ENCODE measurements around the gene FGFR3.

The FGFR3 gene

GRCh38 chr4:1770791-1771231, 22.3 kb upstream of the FGFR3 start:
- DNase-seq: no peak

DNA sequence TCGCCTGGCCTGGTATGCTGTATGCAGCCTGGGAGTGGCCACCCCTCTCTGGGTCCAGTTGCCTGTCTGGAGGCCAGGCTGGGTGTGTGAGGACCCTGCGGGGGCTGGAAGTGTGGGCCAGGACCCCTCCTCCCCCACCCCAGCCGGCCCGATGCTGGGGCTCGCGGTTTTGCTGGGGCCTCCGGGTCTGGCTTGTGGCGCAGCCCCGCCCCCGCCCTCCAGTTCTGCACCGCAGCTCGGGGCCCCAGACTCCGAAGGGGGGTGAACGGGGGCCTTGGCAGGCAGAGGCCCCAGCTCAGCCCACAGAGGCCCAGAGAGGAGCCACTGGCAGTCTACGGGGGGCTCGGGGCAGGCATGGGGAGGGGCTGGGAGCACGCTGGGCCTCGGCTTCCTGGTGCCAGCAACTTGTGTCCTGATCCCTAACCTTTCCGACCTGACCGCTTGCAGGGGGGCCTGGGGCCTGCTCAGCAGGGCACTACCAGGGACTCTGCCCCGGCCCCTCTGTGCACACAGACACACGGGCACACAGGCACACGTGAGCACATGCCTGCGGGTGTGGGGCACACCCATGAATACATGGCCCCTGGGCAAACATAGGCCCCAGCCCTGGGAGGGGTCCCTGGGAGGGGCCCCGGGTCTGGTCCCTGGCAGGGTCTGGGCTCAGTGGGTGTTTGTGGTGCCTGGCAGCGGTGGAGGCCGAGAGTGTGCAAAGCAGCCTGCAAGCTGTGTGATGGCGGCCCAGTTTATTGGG, 21.4 kb upstream of the FGFR3 start:
- no peak for DNase-seq

DNA sequence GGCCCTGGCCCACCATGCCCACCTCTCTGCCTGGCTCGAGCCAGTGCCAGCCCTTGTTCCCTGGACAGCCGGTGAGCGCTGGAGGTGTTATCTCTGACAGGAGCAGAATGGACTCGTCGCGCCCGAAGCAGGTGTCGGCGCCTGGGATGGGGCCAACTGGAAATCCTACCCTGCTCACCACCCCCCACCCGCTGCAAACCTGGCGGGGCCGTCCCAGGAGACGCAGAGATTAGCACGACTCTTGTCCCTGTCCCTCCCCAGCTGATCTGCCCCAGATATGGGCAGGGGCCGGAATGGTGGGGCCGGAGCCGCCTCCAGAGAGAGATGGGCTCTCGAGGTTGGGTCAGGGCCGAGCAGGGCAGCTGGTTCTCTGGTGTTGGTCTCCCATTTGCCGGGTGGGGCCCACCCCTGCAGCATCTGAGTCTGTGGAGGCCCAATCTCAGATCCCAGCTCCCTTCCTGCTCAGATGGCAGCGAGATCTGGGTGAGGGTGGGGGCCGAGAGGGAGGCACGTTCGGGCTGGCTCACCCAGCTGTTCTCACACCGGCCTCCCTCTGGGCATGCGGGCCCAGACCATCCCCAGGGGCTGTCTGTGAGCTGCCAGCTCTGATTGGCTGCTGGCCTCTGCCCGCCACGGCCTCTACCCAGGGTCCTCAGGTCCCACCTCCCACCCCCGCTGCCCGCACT, 20.1 kb upstream of the FGFR3 start:
- DNase-seq: no peak

DNA sequence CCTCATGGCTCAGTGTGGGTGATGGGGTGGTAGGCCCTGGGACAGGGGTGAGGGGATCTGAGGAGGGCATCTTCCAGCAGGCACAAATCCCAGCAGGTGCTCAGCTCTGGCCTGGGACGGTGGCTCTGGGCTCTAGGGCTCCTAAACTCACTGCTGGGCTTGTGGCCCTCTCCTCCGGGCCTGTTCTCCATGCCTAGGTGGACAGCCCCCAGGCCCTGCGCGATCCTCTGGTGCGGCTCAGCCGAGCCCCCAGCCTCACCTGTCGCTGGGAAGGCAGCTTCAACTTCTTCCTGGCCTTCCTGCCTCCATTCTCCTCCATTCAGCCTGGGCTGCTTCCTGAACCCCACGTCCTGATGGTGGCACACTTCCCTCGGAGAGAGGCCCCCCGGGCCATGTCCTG, 19.3 kb upstream of the FGFR3 start:
- DNase-seq: no peak

GRCh38 chr4:1775731-1776500, 17.2 kb upstream of the FGFR3 start:
- no peak for DNase-seq

DNA sequence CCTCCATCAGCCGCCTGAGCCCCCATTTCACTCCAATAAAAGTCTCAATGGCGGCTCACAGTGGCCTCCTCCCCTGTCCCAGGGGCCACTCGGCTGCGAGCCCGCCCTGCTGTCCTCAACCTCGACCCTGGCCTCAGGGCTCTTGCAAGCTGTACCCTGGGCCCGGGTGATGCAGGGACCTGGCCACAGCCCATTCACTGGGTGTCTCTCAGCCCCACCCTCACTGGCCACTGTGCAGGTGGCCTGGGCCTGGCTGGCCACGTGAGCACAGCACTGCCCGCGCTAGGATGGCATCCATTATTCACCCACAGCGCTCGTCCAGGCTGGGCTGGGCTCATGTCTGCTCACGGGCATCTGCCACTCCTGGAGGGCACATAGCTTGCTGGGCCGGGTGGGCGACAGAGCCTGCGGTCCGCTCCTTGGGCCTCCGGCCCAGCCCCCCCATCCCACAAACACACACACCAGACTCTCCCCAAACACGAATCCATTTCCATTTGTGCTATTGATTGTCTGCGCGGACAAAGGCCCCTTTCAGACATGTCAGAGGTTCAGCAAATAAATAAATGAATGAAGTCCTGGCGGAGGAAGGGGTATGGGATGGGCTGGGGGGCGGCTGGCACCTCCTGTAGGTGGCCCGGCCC, 16.5 kb upstream of the FGFR3 start:
- DNase-seq: no peak

DNA sequence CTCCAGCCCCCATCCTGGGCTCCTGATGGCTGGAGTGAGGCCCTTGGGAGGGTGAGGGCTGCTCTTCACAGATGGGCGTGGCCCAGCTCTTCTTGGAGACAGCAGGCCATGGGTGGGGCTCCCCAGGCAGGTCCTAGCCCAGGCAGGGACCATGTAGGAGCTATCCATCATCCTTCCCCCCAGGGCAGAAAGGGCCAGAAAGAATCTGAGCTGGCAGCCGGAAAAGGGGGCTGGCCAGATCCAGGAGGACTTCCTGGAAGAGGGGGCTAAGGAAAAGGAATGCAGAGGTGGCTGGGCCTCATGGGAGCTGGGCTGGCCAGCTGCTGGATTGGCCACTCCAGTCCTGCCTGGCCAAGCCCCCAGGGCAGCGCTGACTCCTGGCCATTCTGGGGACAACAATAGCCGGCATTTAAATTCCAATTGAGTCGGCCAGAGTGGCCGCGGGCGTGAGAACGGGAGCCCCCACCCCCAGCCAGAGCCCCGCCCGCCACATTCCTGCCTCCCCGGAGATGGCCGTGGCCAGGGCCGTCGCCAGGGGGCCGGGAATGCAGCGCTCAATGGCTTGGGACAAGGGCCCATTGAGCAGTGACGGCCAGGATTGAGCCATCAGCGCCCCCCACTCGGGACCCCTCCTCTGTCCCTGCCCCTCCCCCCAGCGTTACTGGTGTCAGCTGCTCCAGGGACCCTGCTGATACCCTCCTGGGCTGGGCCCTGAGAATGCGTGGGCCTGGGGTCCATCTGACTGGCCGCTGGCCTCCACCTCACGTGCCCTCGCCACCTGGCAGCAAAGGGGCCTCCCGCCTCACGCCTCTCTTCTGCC, 15.1 kb upstream of the FGFR3 start:
- DNase-seq: no peak

GRCh38 chr4:1778642-1779392, 14.3 kb upstream of the FGFR3 start:
- DNase-seq: no peak

- DNase-seq: no peak
These were observed 13.3 kb upstream of the FGFR3 start for GRCh38 chr4:1779588-1780382.

DNA sequence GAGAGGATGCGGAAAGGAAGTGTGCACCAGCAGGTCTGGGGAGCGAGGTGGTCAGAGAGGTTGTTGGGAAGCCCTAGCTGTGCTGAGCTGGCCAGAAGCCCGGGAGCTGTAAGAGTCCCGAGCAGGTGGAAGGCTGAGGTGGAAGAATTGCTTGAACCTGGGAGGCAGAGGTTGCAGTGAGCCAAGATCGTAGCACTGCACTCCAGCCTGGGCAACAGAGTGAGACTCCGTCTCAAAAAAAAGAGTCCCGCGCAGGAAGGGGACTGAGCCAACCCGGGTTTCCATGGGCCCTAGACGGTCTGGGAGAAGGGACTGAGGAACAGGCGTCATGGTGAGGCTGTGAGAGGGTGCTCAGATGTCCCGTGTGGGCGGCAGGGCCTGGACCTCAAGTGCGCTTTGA, 12.7 kb upstream of the FGFR3 start:
- no peak for DNase-seq

DNA sequence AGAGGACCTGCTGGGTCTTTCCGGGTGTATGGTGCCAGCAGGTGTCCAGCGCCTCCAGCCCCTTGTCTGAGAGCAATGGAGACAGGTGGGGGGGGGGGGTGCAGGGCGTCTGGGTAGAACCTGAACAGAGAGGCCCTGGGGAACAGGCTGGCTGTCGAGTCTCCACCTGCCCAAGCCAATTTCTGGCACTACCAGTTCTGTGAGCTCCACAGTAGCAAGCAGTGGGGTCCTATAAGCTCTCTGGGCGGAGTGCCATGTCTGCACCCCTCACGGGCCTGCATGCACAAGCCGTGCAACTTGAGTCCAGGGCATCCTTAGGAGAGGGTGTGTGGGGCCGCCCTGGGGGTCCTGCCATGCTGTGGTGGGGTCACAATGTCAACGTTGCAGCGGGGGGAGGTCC, 10.1 kb upstream of the FGFR3 start:
- no peak for DNase-seq

- no peak for DNase-seq
These were observed 9.1 kb upstream of the FGFR3 start for GRCh38 chr4:1783970-1784369.

GRCh38 chr4:1784395-1784788, 8.7 kb upstream of the FGFR3 start:
- no peak for DNase-seq

GRCh38 chr4:1784789-1785591, 8.1 kb upstream of the FGFR3 start:
- no peak for DNase-seq

DNA sequence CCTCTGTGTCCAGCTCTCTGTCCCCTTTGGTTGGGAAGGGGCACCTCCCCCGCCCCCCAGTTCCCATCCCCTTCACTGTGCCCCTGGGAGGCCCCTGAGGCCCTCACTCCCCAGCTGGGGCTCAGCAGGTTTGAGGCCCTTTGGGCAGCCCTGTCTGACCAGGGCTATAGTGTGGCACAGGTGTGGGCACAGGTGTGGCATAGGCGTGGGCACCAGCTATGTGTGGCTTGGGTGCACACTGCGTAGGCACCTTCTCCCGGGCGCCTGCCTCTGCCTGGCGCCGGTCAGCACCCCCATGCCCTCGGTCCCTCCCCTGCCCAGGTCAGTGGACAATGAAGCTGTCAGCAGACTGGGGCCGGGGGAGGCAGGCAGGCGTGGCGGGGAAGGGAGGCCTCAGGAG, 7.5 kb upstream of the FGFR3 start:
- DNase-seq: no peak

DNA sequence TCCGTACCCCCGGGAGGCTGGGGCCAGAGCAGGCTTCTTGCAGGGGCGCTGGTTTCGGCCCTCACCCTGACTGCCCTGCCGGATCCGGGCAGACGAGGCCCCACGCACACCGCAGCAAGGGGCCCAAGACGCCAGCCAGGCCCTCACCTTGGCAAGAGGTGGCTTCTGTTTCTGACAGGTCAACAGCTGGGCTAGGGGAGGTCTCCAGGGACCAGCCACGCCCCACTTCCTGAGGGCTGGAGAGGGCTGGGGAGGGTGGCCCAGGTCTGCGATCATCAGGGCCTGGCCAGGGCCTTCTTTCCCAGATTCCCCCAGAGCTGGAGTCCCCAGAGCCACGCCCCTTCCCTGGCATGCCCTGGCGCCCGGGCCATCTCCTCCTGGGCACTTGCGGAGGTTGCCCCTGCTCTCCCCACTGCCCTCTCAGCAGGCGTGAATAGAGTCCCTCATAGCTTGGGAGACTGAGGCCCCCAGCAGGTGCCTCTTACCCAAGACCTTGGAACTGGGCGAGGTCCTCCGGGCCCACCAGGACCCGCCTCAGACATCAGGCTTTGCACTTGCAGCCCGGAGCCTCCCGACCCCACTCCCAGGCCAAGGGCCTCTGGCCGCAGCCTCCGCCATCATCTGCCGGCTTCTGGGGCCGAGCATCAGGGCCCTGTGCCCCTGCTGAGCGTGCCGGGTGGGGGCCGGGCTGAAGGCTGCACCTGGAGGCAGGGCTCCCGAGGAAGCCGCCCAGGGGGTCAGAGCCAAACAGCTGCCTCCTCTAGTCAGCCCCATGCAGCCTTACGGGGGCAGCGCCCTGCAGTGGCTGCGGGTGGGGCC, 6.3 kb upstream of the FGFR3 start:
- DNase-seq: no peak

- no peak for DNase-seq
These were observed 5.5 kb upstream of the FGFR3 start for GRCh38 chr4:1787411-1788077.

DNA sequence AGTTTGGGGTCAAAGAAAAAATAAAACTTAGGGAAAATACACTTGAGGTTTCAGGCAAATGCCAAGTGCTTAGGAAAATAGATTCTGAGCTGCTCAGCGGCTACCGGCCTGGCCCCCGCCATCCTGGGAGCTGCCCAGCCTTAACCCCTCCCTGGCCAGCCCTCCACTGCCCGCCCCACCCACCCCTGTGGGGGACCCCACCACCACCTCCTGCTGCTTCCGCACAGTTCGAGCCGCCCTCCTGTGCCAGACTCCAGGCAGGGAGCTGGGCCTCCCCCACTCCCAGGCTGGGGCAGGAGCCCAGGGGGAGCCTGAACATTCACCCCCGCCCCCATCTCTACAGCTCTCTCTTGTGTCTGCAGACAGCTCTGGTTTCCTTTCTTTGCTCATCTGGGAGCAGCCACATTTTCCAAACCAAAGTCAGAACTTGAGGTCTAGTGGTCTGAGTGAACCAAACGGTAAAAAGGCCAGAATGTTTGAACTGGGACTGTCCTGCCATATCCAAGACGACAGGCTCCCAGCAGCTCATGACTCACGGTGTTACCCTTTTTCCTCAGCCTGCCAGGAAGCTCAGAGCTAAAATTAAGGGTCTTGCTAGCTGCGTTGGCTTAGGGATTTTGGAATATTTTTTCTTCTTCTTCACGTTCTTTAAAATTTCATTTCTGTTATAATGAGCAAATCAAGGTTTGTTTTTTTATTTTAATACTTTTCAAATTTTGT, 4.7 kb upstream of the FGFR3 start:
- no peak for DNase-seq
